Motor neuron (in vitro differentiated cells): Measurements from ENCODE around the gene VAV3. TPM values are rescaled to one million over a fixed set of nuclear protein-coding genes. Genes with fewer than 3 reads are reported as not detected.
"Not testable (repeated sequence)": the region's sequence is repeated elsewhere in the genome, so short reads cannot be mapped to it uniquely, and the experiment has no call there.

Source experiments
- ATAC-seq, 8 experiments: fragments of 200-7000 bp; cut with Tn5 transposase; replicated peaks in 6 of 8; 2 replicates each; pipeline ENCODE4 v1.8.0; 2021; ENCODE audit warnings: mild to moderate bottlenecking in 8 of 8, moderate library complexity in 8 of 8
- H3K27ac ChIP-seq, 2 donors: fragments of 250-450 bp; sonication (Bioruptor Pico); 2 replicates each; pipeline ENCODE4 v1.9.0; 2021; ENCODE audit warnings: antibody characterized with exemption in 2 of 2, mild to moderate bottlenecking in 2 of 2, moderate library complexity in 1 of 2
- H3K4me1 ChIP-seq, 2 donors: fragments of 250-450 bp; sonication (Bioruptor Pico); replicated peaks in 1 of 2; 2 replicates each; pipeline ENCODE4 v1.6.1; 2021; ENCODE audit warnings: antibody characterized with exemption in 2 of 2, mild to moderate bottlenecking in 2 of 2, moderate library complexity in 1 of 2
- H3K4me3 ChIP-seq, 5 donors: fragments of 250-450 bp; sonication (Bioruptor Pico); 2 replicates each; pipeline ENCODE4 v1.9.0; 2021; ENCODE audit warnings: antibody characterized with exemption in 5 of 5, mild to moderate bottlenecking in 5 of 5, moderate library complexity in 4 of 5
- WGBS, 10 experiments: fragments of 450-650 bp; shearing (Covaris generic); methylation state at CpG; one replicate each; pipeline ENCODE4 v1.0.0; 2022; 5-methylcytosine and 5-hydroxymethylcytosine counted together
- in situ Hi-C, 9 experiments: fragments of 400-800 bp; cut with MboI; loops; one replicate each; pipeline ENCODE4 v1.15.0; 2021; ENCODE audit warnings: low sequenced_read_pairs in 9 of 9, low pct_unique_long_range_greater_than_20kb in 2 of 9; ENCODE audit not compliant: unreplicated experiment in 9 of 9
- total RNA-seq, 8 experiments: library from RNA; unstranded; fragments of 300-600 nt; gene quantifications; 2 replicates each; pipeline versions ENCODE4 v1.2.3 to v1.2.4, GENCODE V29; 2022

VAV3 gene
- total RNA-seq, 8 experiments from 2014 or later, result 0.09 to 34.3 (median 10.3) TPM

- no peaks in the 10 kb centered on the region for H3K4me1 ChIP-seq
- no peak overlapping the region for H3K4me3 ChIP-seq
- no peak for ATAC-seq
- H3K27ac ChIP-seq, result no peak overlapping the region
- in situ Hi-C loops, result no loop called here
These were observed 98.1 kb downstream of the VAV3 start for GRCh38 chr1:107866870-107867269.

GRCh38 chr1:107865627-107866026 lies 99.4 kb downstream of the VAV3 start:
- in situ Hi-C loops, result no loop called here
- H3K4me1 ChIP-seq, result no peaks in the 10 kb centered on the region
- H3K27ac ChIP-seq, result no peak overlapping the region
- H3K4me3 ChIP-seq, result no peak overlapping the region
- WGBS, 10 experiments, result 91 to 100% (median 100%) methylated on average over 1 of the region's 1 CpG; no CpG with 5 or more reads in 1 of the 10 experiments
- ATAC-seq, result no peak

GRCh38 chr1:107863342-107863741 lies 101.6 kb downstream of the VAV3 start:
- 68 to 100% (median 93%) methylated on average over 1 to 4 of the region's 4 CpGs for WGBS, 10 experiments
- Histone ChIP-seq H3K27ac (no peak overlapping the region), H3K4me1 (no peaks in the 10 kb centered on the region), H3K4me3 (no peak overlapping the region)
- in situ Hi-C loops, result no loop called here
- ATAC-seq, result no peak

- 80 to 100% (median 100%) methylated on average over 1 to 2 of the region's 2 CpGs; no CpG with 5 or more reads in 3 of the 10 experiments for WGBS, 10 experiments
- H3K27ac ChIP-seq, result no peak overlapping the region
- ATAC-seq, result no peak
- no peaks in the 10 kb centered on the region for H3K4me1 ChIP-seq
- no peak overlapping the region for H3K4me3 ChIP-seq
- in situ Hi-C loops, result no loop called here
These were observed 102.9 kb downstream of the VAV3 start for GRCh38 chr1:107862064-107862463.

- no peaks in the 10 kb centered on the region for H3K4me1 ChIP-seq
- ATAC-seq, result no peak
- H3K4me3 ChIP-seq, result no peak overlapping the region
- in situ Hi-C loops, result no loop called here
- H3K27ac ChIP-seq, result no peak overlapping the region
- 50 to 100% (median 89%) methylated on average over 1 to 5 of the region's 5 CpGs; no CpG with 5 or more reads in 1 of the 10 experiments for WGBS, 10 experiments
These were observed 106.7 kb downstream of the VAV3 start for GRCh38 chr1:107858323-107858722.

GRCh38 chr1:107851418-107851817 lies 113.6 kb downstream of the VAV3 start:
- Histone ChIP-seq H3K27ac (no peak overlapping the region), H3K4me3 (no peak overlapping the region), H3K4me1 (no peaks in the 10 kb centered on the region)
- in situ Hi-C loops, result no loop called here
- no peak for ATAC-seq

GRCh38 chr1:107844541-107845194 lies 120.3 kb downstream of the VAV3 start:
- H3K27ac ChIP-seq, H3K4me1 ChIP-seq, in situ Hi-C loops, H3K4me3 ChIP-seq, ATAC-seq: not testable (repeated sequence)
- WGBS, 10 experiments, result 0 to 78% (median 68%) methylated on average over 1 to 5 of the region's 7 CpGs; no CpG with 5 or more reads in 3 of the 10 experiments

GRCh38 chr1:107843989-107844388 lies 121.0 kb downstream of the VAV3 start:
- no peak for ATAC-seq
- 20 to 100% (median 83%) methylated on average over 1 to 4 of the region's 6 CpGs; no CpG with 5 or more reads in 2 of the 10 experiments for WGBS, 10 experiments
- Histone ChIP-seq H3K4me1 (no peaks in the 10 kb centered on the region), H3K27ac (no peak overlapping the region), H3K4me3 (no peak overlapping the region)
- in situ Hi-C loops, result no loop called here

- 0 to 100% (median 85%) methylated on average over 1 to 2 of the region's 2 CpGs; no CpG with 5 or more reads in 2 of the 10 experiments for WGBS, 10 experiments
- no peak overlapping the region for H3K4me3 ChIP-seq
- H3K27ac ChIP-seq, result no peak overlapping the region
- no peaks in the 10 kb centered on the region for H3K4me1 ChIP-seq
- no peak for ATAC-seq
- in situ Hi-C loops, result no loop called here
These were observed 122.7 kb downstream of the VAV3 start for GRCh38 chr1:107842241-107842640.

GRCh38 chr1:107840725-107841124 lies 124.3 kb downstream of the VAV3 start:
- in situ Hi-C loops, result no loop called here
- no peak for ATAC-seq
- Histone ChIP-seq H3K27ac (no peak overlapping the region), H3K4me3 (no peak overlapping the region), H3K4me1 (no peaks in the 10 kb centered on the region)
- WGBS, 10 experiments, result 0 to 92% (median 83%) methylated on average over 1 of the region's 1 CpG; no CpG with 5 or more reads in 1 of the 10 experiments

- WGBS, 10 experiments, result 43 to 100% (median 90%) methylated on average over 2 to 4 of the region's 4 CpGs
- Histone ChIP-seq H3K27ac (no peak overlapping the region), H3K4me1 (no peaks in the 10 kb centered on the region), H3K4me3 (no peak overlapping the region)
- no peak for ATAC-seq
- in situ Hi-C loops, result no loop called here
These were observed 126.9 kb downstream of the VAV3 start for GRCh38 chr1:107838056-107838455.

- 40 to 100% (median 76%) methylated on average over 1 to 3 of the region's 4 CpGs; no CpG with 5 or more reads in 4 of the 10 experiments for WGBS, 10 experiments
- H3K27ac ChIP-seq, result no peak overlapping the region
- ATAC-seq, result no peak
- H3K4me1 ChIP-seq, result no peaks in the 10 kb centered on the region
- no peak overlapping the region for H3K4me3 ChIP-seq
- in situ Hi-C loops, result no loop called here
These were observed 129.8 kb downstream of the VAV3 start for GRCh38 chr1:107835151-107835670.

GRCh38 chr1:107833061-107833460 lies 131.9 kb downstream of the VAV3 start:
- Histone ChIP-seq H3K27ac (no peak overlapping the region), H3K4me3 (no peak overlapping the region), H3K4me1 (peaks cover 3 to 14% of the 10 kb centered on the region in 2 donors)
- in situ Hi-C loops, result no loop called here
- WGBS, 10 experiments, result 28 to 100% (median 91%) methylated on average over 1 to 2 of the region's 2 CpGs
- ATAC-seq, result no peak

GRCh38 chr1:107831921-107832320 lies 133.1 kb downstream of the VAV3 start:
- H3K4me3 ChIP-seq, result no peak overlapping the region
- peaks cover 3 to 14% of the 10 kb centered on the region in 2 donors for H3K4me1 ChIP-seq
- 30 to 94% (median 67%) methylated on average over 2 of the region's 2 CpGs; no CpG with 5 or more reads in 3 of the 10 experiments for WGBS, 10 experiments
- no peak overlapping the region for H3K27ac ChIP-seq
- ATAC-seq, result no peak
- in situ Hi-C loops, result no loop called here
